ENCODE data around the gene TBC1D16. TPM values are rescaled to one million over a fixed set of nuclear protein-coding genes. Genes with fewer than 3 reads are reported as not detected.

TBC1D16 gene
- total and polyA plus RNA-seq, 4 donors, result 16.7 to 38.8 (median 31.1) TPM

DNA sequence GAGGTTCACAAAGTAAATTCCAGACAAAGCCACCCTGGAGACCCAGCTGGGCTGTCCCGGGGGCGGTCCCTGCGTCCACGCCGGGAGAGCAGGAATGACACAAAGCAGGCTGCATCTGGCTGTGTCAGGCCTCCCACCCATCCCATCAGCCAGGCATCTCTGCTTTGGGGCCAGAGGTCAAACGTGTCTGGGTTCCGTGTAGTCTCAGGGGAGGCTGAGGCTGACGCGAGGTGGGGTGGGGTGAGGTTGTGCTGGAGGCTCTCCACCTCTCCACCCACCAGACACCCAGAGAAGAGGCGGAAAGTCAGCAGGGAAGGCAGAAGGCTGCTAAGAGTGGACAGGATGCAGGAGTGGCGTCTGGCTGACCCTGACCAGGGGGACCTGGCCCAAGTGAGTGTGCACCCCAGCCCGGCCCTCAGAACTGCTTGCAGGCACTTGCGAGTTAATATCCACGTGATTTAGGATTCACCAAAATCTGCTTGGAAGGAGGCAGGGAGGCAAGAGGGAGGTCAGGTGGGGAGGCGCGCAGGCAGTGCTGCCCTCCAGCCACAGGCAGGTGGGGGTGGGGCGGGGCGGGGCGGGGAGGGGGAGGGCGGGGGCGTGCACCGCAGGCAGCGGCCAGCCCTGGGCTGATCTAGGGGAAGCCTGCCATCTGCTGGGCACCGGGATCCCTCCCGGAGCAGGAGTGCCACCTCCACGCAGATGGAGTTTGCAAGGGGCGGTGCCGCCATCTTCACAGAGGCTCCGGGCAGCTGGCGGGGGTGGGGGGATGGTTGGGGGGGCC lies 44.3 kb downstream of the TBC1D16 start:
- H3K27ac ChIP-seq (ENCODE audit: low read depth, low read length), result peak overlapping the region; percentile 54
- H3K4me1 ChIP-seq (ENCODE audit: control insufficient read depth, insufficient read depth, low read length), result peaks cover 66% of the 10 kb centered on the region
- peak in 5 of 6 donors; percentile 68 to 96 (median 74) for DNase-seq (ENCODE audit: low read depth in 4 of 6, low spot score in 6 of 6)
- WGBS (ENCODE audit: insufficient coverage), result 28% methylated on average over 17 of the region's 30 CpGs
- peak overlapping the region; percentile 35 for H3K4me3 ChIP-seq (ENCODE audit: low read depth, low read length)
- H3K36me3 ChIP-seq (ENCODE audit: control insufficient read depth, insufficient read depth, low read length), result no peaks in the 10 kb centered on the region
- no peaks in the 10 kb centered on the region for H3K9me3 ChIP-seq (ENCODE audit: control insufficient read depth, insufficient read depth, low read length)
- H3K27me3 ChIP-seq (ENCODE audit: control insufficient read depth, insufficient read depth, low read length), result no peaks in the 10 kb centered on the region

DNA sequence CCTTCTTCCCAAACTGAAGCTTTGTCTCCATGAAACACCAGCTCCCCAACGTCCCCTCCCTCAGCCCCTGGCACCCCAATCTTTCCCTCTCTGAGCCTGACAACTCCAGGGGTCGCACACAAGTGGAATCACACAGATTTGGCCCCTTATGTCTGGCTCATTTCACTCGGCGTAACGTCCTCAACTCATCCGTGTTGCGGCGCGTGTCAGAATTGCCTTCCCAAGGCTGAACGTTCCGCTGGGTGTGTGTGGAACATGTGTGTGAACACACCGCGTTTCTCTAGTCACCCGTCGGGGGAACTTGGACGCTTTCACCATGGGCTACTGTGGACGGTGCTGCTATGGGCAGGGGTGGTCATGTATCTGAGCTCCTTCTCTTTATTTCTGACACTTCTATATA lies 45.0 kb downstream of the TBC1D16 start:
- no peaks in the 10 kb centered on the region for H3K27me3 ChIP-seq (ENCODE audit: control insufficient read depth, insufficient read depth, low read length)
- peaks cover 72% of the 10 kb centered on the region for H3K4me1 ChIP-seq (ENCODE audit: control insufficient read depth, insufficient read depth, low read length)
- 80% methylated on average over 1 of the region's 17 CpGs for WGBS (ENCODE audit: insufficient coverage)
- no peak overlapping the region for H3K27ac ChIP-seq (ENCODE audit: low read depth, low read length)
- DNase-seq (ENCODE audit: low read depth in 4 of 6, low spot score in 6 of 6), result no peak
- no peaks in the 10 kb centered on the region for H3K36me3 ChIP-seq (ENCODE audit: control insufficient read depth, insufficient read depth, low read length)
- no peak overlapping the region for H3K4me3 ChIP-seq (ENCODE audit: low read depth, low read length)
- H3K9me3 ChIP-seq (ENCODE audit: control insufficient read depth, insufficient read depth, low read length), result no peaks in the 10 kb centered on the region

DNA sequence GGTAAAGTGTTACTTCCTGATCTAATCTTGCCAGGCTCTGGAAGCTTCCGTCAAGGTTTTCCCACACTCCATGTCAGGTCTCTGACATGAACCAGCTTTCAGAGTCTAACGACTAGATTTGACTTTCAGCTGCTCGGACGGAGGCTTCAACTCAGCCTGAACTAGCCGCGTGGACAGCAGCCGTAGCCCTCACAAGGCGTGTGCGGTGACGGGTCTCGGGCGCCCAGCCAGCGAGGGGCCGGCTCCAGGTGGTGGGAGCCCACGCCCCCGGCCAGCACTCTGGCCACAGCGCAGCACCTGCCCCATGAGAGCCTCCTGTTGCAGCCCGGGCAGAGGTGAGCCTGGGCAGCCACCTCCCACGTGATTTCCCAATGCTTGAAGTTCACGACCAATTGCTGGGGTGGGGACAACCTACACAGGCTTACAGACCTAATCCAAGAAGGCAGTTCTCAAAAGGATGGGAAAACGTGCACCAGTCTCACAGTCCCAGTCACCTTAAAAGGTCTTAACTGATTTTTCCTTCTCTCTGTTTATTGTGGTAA lies 45.5 kb downstream of the TBC1D16 start:
- Histone ChIP-seq H3K9me3 (ENCODE audit: control insufficient read depth, insufficient read depth, low read length) (no peaks in the 10 kb centered on the region), H3K36me3 (ENCODE audit: control insufficient read depth, insufficient read depth, low read length) (no peaks in the 10 kb centered on the region), H3K27me3 (ENCODE audit: control insufficient read depth, insufficient read depth, low read length) (no peaks in the 10 kb centered on the region), H3K4me1 (ENCODE audit: control insufficient read depth, insufficient read depth, low read length) (peaks cover 75% of the 10 kb centered on the region), H3K4me3 (ENCODE audit: low read depth, low read length) (no peak overlapping the region), H3K27ac (ENCODE audit: low read depth, low read length) (no peak overlapping the region)
- 85% methylated on average over 20 of the region's 21 CpGs for WGBS (ENCODE audit: insufficient coverage)
- DNase-seq (ENCODE audit: low read depth in 4 of 6, low spot score in 6 of 6), result no peak

DNA sequence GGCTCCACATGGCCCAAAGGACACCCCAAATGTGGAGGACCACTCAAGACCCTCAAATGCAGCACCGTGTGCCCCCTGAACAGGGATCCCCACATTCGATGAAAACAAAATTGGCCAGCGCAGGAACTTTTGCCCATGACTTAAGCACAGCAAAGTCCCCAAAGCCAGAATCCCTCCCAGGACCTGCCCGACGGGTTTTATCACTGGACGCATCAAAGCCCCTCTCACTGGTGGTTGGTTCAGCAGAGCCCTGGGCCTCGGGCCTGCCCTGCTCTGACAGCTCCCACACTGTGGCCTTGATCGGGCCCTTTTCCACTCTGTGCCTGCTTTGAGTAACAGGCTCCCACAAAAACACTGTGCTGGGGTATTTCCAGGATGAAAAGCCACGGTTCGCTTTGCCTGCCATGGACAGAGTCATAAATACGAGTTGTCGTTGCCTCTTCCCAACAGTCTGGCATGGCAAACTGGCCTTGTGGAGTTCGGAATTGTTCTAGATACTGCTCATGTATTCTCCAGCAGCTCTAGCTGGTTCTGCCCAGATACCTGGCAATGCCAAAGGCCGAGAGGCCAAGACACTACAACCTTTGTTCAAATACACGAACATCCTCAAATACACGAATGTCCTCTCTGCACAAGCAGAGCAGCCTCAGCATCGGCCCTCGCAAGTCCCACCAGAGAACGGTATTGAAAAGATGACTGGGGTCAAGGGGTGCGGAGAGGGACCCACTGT lies 46.4 kb downstream of the TBC1D16 start:
- no peak for DNase-seq (ENCODE audit: low read depth in 4 of 6, low spot score in 6 of 6)
- Histone ChIP-seq H3K9me3 (ENCODE audit: control insufficient read depth, insufficient read depth, low read length) (no peaks in the 10 kb centered on the region), H3K27ac (ENCODE audit: low read depth, low read length) (peak overlapping the region; percentile 25), H3K4me3 (ENCODE audit: low read depth, low read length) (no peak overlapping the region), H3K4me1 (ENCODE audit: control insufficient read depth, insufficient read depth, low read length) (peaks cover 75% of the 10 kb centered on the region), H3K27me3 (ENCODE audit: control insufficient read depth, insufficient read depth, low read length) (no peaks in the 10 kb centered on the region), H3K36me3 (ENCODE audit: control insufficient read depth, insufficient read depth, low read length) (no peaks in the 10 kb centered on the region)
- 89% methylated on average over 20 of the region's 20 CpGs for WGBS (ENCODE audit: insufficient coverage)

DNA sequence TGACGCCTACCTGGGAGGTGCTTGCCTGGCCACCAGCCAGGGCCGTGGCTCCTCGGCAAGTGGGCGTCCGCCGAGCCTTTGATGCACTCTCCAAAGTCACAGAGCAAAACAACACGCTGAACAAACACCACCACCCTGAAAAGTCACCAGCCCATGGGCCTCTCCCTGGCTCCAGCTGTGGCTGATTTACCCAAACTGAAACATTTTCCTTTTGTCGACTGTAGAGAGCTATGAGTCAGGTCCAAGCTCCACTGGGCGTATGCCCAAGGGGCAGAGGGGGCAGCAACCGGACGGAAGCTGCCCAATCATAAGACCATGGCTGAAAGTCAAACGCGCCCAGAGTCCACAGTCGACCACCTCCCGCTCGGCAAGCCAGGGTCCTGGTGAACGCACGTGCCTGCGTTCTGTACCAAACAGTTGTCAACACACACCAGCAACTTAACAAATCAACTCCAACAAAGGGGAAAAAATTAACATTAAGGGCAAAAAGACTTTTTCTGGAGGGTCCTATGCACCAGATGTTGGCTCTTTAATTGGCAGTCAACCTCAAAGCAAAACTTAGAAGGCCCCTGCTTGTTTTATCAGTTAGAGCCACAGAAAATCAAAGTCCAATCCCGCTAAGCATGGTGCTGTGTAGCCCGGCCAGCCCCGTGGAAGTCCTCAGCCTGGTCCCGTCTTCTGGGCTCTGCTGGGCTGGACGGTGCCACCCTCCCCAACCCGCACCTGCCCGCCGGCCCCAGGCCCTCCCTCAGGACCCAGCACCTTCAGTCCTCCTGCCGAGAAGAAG lies 47.3 kb downstream of the TBC1D16 start:
- H3K36me3 ChIP-seq (ENCODE audit: control insufficient read depth, insufficient read depth, low read length), result peaks cover under 1% of the 10 kb centered on the region
- H3K27ac ChIP-seq (ENCODE audit: low read depth, low read length), result peak overlapping the region; percentile 35
- no peaks in the 10 kb centered on the region for H3K27me3 ChIP-seq (ENCODE audit: control insufficient read depth, insufficient read depth, low read length)
- no peaks in the 10 kb centered on the region for H3K9me3 ChIP-seq (ENCODE audit: control insufficient read depth, insufficient read depth, low read length)
- H3K4me3 ChIP-seq (ENCODE audit: low read depth, low read length), result no peak overlapping the region
- WGBS (ENCODE audit: insufficient coverage), result 54% methylated on average over 27 of the region's 28 CpGs
- H3K4me1 ChIP-seq (ENCODE audit: control insufficient read depth, insufficient read depth, low read length), result peaks cover 67% of the 10 kb centered on the region
- peak in 1 of 6 donors; percentile 60 for DNase-seq (ENCODE audit: low read depth in 4 of 6, low spot score in 6 of 6)

DNA sequence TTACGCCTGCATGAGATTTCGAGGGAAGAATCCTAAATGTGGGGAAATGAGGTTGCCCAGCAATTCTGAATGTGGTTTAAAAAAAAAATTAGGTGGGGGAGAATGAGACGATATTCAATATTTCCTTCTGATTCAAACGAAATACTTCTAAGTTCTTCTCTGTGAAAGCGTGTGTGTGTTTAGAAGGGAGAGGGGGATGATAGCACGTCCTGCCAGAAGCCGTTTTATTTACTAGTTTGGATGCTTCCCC lies 47.8 kb downstream of the TBC1D16 start:
- Histone ChIP-seq H3K4me3 (ENCODE audit: low read depth, low read length) (no peak overlapping the region), H3K27me3 (ENCODE audit: control insufficient read depth, insufficient read depth, low read length) (no peaks in the 10 kb centered on the region), H3K36me3 (ENCODE audit: control insufficient read depth, insufficient read depth, low read length) (peaks cover 2% of the 10 kb centered on the region), H3K4me1 (ENCODE audit: control insufficient read depth, insufficient read depth, low read length) (peaks cover 62% of the 10 kb centered on the region), H3K9me3 (ENCODE audit: control insufficient read depth, insufficient read depth, low read length) (no peaks in the 10 kb centered on the region), H3K27ac (ENCODE audit: low read depth, low read length) (peak overlapping the region; percentile 35)
- DNase-seq (ENCODE audit: low read depth in 4 of 6, low spot score in 6 of 6), result no peak
- WGBS (ENCODE audit: insufficient coverage), result 100% methylated on average over 1 of the region's 7 CpGs

DNA sequence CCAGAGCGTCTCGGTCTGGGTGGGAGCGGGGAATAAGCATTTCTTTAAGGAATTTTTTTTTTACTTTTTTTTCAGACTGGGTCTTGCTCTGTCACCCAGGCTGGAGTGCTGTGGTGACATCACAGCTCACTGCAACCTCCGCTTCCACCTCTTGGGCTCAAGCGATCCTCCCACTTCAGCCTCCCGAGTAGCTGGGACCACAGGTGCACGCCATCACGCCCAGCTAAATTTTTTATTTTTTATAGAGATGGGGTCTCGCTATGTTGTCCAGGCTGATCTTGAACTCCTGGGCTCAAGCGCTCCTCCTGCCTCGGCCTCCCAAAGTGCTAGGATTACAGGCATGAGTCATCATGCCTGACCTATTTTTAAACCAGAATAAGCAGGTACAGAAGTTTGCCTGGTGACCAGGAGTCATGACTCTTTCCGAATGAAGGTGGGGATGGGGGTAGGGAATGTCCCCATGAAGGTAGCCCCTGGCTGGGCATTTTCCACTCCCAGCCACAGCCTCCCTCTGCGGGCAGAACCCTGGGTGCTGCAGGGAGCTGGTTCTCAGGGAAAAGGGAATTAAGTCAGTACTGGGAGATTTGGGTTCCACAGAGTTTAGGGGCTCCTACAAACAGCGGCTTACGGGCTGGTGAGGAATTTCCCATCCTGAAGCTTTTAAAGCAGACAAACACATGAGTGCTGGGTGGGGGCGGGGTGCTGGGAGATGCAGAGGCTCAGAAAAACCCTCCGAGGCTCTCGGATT lies 48.3 kb downstream of the TBC1D16 start:
- Histone ChIP-seq H3K27me3 (ENCODE audit: control insufficient read depth, insufficient read depth, low read length) (no peaks in the 10 kb centered on the region), H3K9me3 (ENCODE audit: control insufficient read depth, insufficient read depth, low read length) (no peaks in the 10 kb centered on the region), H3K36me3 (ENCODE audit: control insufficient read depth, insufficient read depth, low read length) (peaks cover 2% of the 10 kb centered on the region), H3K4me3 (ENCODE audit: low read depth, low read length) (no peak overlapping the region), H3K4me1 (ENCODE audit: control insufficient read depth, insufficient read depth, low read length) (peaks cover 57% of the 10 kb centered on the region), H3K27ac (ENCODE audit: low read depth, low read length) (no peak overlapping the region)
- WGBS (ENCODE audit: insufficient coverage), result 84% methylated on average over 9 of the region's 18 CpGs
- DNase-seq (ENCODE audit: low read depth in 4 of 6, low spot score in 6 of 6), result no peak

DNA sequence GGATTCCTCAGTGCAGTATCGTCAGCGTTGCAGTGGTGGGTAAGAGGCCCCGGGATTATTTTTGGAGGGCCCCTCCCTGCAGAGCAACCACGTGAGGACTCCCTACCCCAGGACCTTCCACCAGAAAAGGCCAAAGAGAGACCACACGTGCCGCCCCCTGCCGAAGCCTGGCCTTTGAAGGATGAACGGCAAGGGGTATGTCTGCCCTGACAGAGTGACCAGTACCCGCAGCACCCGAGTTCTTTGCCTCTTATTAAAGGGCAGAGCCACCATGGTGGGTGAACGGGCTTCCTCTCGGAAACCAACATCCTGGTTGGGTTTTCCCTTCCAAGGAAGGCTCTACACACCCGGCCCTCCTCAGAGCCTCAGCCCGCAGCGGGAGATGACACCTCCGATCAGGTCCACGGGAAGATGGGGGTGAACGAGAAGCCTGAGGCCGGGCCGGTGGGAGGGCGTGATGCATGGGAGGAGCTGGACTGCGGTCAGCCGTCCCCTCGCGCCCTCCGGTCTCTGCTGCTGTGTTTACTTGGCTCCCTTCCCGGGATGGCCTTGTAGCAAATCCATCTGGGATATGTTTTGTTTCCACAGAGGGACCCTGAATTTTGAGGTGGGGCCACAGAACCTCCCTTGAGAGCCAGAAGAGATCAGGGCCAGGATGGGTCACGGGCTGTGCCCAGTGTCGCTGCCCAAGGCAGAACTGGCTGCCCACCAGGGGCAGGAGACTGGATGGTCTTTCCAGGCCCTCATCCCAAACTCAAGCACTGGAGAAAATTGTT lies 49.1 kb downstream of the TBC1D16 start:
- Histone ChIP-seq H3K27ac (ENCODE audit: low read depth, low read length) (no peak overlapping the region), H3K27me3 (ENCODE audit: control insufficient read depth, insufficient read depth, low read length) (no peaks in the 10 kb centered on the region), H3K4me3 (ENCODE audit: low read depth, low read length) (no peak overlapping the region), H3K36me3 (ENCODE audit: control insufficient read depth, insufficient read depth, low read length) (peaks cover 2% of the 10 kb centered on the region), H3K9me3 (ENCODE audit: control insufficient read depth, insufficient read depth, low read length) (no peaks in the 10 kb centered on the region), H3K4me1 (ENCODE audit: control insufficient read depth, insufficient read depth, low read length) (peaks cover 54% of the 10 kb centered on the region)
- DNase-seq (ENCODE audit: low read depth in 4 of 6, low spot score in 6 of 6), result peak in 1 of 6 donors; percentile 69
- WGBS (ENCODE audit: insufficient coverage), result 64% methylated on average over 19 of the region's 29 CpGs

Measured in spinal cord (tissue), 10 donors.